CD4-positive, alpha-beta T cell (primary cell): Measurements from ENCODE around the gene SPATC1L. TPM values are rescaled to one million over a fixed set of nuclear protein-coding genes. Genes with fewer than 3 reads are reported as not detected.

Experiments
- ATAC-seq: fragments of 200-7000 bp; cut with Tn5 transposase; one replicate; pipeline ENCODE4 v1.10.0; 2022; ENCODE audit warnings: mild to moderate bottlenecking; ENCODE audit not compliant: poor library complexity
- CTCF ChIA-PET: fragments of 350-600 bp; sonication (Branson Sonifier 250); formaldehyde crosslinking; loops from one replicate; lab custom pipeline; 2021; ENCODE audit warnings: antibody characterized with exemption, inconsistent platforms; lab: Charles Lee
- POLR2A ChIA-PET: fragments of 350-600 bp; sonication (Branson Sonifier 250); formaldehyde crosslinking; loops from one replicate; lab custom pipeline; 2021; ENCODE audit warnings: antibody characterized with exemption, inconsistent platforms; lab: Charles Lee
- DNase-seq, 14 experiments: peaks; one replicate each; pipeline ENCODE4 v3.0.0-alpha.2; 2013 to 2020; ENCODE audit warnings: mixed read lengths in 2 of 14
- H3K27ac ChIP-seq, 2 donors: one replicate each; pipeline versions ENCODE4 v1.5.1 to v1.7.0; 2013; ENCODE audit warnings: low read length in 2 of 2, low read depth in 1 of 2, mild to moderate bottlenecking in 1 of 2
- H3K27me3 ChIP-seq, 2 experiments: 1 replicate in 1 of 2; 2 replicates in 1 of 2; pipeline versions ENCODE4 v1.6.1 to v1.7.0; 2013; ENCODE audit warnings: low read length in 2 of 2, control low read depth in 1 of 2, mild to moderate bottlenecking in 1 of 2, moderate library complexity in 1 of 2; ENCODE audit not compliant: insufficient read depth in 2 of 2, control insufficient read depth in 1 of 2
- H3K36me3 ChIP-seq: one replicate; pipeline ENCODE4 v1.6.1; 2013; ENCODE audit warnings: low read length, control low read depth; ENCODE audit not compliant: insufficient read depth
- H3K4me1 ChIP-seq: one replicate; pipeline ENCODE4 v1.6.1; 2013; ENCODE audit warnings: low read length, control low read depth; ENCODE audit not compliant: insufficient read depth
- H3K4me3 ChIP-seq: one replicate; pipeline ENCODE4 v1.5.1; 2013; ENCODE audit warnings: mild to moderate bottlenecking, low read length, moderate library complexity
- H3K9me3 ChIP-seq, 2 experiments: 1 replicate in 1 of 2; 2 replicates in 1 of 2; pipeline versions ENCODE4 v1.6.1 to v1.7.0; 2013; ENCODE audit warnings: low read length in 2 of 2, mild to moderate bottlenecking in 2 of 2, control low read depth in 1 of 2, moderate library complexity in 1 of 2; ENCODE audit not compliant: control insufficient read depth in 1 of 2, insufficient read depth in 1 of 2
- H3K27ac Mint-ChIP-seq: one replicate; pipeline ENCODE4 v1.8.0; 2020; ENCODE audit warnings: mixed read lengths
- H3K27me3 Mint-ChIP-seq: one replicate; pipeline ENCODE4 v1.8.0; 2021; ENCODE audit warnings: mixed read lengths
- H3K36me3 Mint-ChIP-seq: one replicate; pipeline ENCODE4 v1.8.0; 2021; ENCODE audit warnings: low read depth, mixed read lengths
- H3K4me1 Mint-ChIP-seq: one replicate; pipeline ENCODE4 v1.8.0; 2021; ENCODE audit warnings: low read depth, mixed read lengths
- H3K4me3 Mint-ChIP-seq: one replicate; pipeline ENCODE4 v1.8.0; 2020; ENCODE audit warnings: mild to moderate bottlenecking, mixed read lengths
- H3K9me3 Mint-ChIP-seq: one replicate; pipeline ENCODE4 v1.8.0; 2020; ENCODE audit warnings: mixed read lengths
- CTCF ChIP-seq: fragments of 200-600 bp; IDR thresholded peaks from one replicate; pipeline ENCODE4 v1.8.0; 2022; ENCODE audit warnings: antibody characterized with exemption, mild to moderate bottlenecking
- intact Hi-C, 2 experiments: fragments of 100-400 bp; cut with DNase I in 1 of 2; cut with micrococcal nuclease in 1 of 2; formaldehyde crosslinking; loops; one replicate each; pipeline versions ENCODE4 v1.15.1 to v1.9.0; 2023 to 2025; cut with DNase I, micrococcal nuclease
- total RNA-seq, 174 experiments: library from RNA in 2 of 174; stranded (reverse) in 2 of 174; gene quantifications; one replicate each; pipeline ENCODE4 v1.2.3 and lab custom pipeline; 2021 to 2026

The SPATC1L gene
- total RNA-seq, 2 experiments from 2014 or later, result 2.8 to 3.0 TPM

DNA sequence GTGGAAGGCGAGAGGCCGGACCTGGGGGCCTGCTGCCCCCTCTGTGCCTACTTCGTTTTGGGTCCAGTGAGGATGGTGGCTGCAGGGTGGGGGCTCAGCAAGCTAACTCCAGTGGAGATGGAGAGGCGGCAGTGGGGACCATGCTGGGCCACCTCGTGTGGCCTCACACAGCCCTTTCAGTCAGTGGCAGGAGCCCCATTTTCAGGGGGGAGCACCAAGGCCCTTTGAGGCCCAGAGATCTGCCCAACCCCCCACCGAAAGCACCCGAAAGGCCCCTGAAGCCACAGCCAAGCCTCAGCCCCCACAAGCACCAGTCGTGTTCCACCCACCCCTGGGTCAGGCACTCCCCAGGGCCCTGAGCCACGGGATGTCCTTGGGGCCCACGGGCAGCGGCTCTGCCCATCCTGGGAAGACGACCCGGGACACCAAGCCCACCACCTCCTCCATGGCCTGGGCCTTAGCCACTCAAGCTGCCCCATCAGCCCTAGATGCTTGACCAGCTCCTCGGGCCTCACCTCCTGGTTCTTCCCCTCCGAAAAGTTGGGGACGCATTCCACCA is 29.2 kb downstream of the SPATC1L start:
- no peaks in the 10 kb centered on the region for H3K36me3 Mint-ChIP-seq
- H3K9me3 Mint-ChIP-seq, result no peaks in the 10 kb centered on the region
- no peaks in the 10 kb centered on the region for H3K27me3 Mint-ChIP-seq
- H3K4me3 Mint-ChIP-seq, result no peak overlapping the region
- Histone ChIP-seq H3K4me3 (no peak overlapping the region), H3K9me3 (no peaks in the 10 kb centered on the region), H3K36me3 (no peaks in the 10 kb centered on the region), H3K4me1 (peaks cover 7% of the 10 kb centered on the region), H3K27ac (no peak overlapping the region), H3K27me3 (no peaks in the 10 kb centered on the region)
- ChIA-PET CTCF (no interaction called here), POLR2A (no interaction called here)
- no peaks in the 10 kb centered on the region for H3K4me1 Mint-ChIP-seq
- intact Hi-C loops, result no loop called here
- TF ChIP-seq CTCF, result no peak
- ATAC-seq (no peak), DNase-seq (peak in 2 of 14 experiments; percentile 16 to 22)
- no peak overlapping the region for H3K27ac Mint-ChIP-seq

DNA sequence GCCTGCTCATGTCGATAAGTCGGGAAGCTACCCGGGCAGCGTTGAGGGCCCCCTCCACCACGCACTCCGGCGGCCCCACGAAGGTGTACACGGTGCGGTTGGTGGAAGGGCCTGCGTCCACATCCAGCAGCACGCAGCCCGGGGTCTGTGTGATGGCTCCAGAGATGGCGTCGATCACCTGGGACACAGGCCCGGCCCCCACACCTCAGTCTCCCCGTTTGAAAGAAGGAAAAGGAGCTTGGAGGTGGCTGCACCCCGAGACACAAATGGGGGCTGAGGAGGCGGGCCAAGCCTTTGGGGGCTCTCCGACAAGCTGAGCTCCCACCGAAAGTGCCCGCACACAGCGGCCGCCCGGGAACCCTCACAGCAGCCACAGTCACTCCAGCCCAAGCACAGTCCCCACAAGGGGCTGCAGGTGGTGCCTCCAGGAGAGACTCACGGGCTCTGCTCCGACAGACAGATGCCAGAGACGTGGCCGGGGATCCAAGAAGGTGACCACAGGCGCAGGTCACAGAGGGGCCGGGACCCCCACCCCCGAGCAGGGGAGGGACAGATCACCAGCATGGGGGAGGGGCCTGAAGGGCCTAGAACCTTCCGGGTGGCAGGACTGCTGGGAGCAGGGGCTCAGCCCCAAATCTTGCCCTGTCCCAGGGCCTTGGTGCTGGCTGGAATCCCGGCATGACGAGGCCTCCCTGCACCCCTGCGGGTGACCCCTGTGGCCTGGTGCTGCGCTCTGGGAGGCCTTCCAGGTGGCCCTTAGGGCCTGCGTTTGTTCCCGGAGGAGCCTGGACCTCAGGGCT is 29.9 kb downstream of the SPATC1L start:
- ChIA-PET CTCF (no interaction called here), POLR2A (no interaction called here)
- Mint-ChIP-seq H3K9me3 (no peaks in the 10 kb centered on the region), H3K27me3 (no peaks in the 10 kb centered on the region), H3K36me3 (no peaks in the 10 kb centered on the region), H3K4me3 (no peak overlapping the region), H3K4me1 (no peaks in the 10 kb centered on the region), H3K27ac (no peak overlapping the region)
- DNase-seq, result peak in 1 of 14 experiments; percentile 27
- no peak for TF ChIP-seq CTCF
- no peak overlapping the region for H3K4me3 ChIP-seq
- no peaks in the 10 kb centered on the region for H3K9me3 ChIP-seq
- H3K27ac ChIP-seq, result no peak overlapping the region
- H3K36me3 ChIP-seq, result no peaks in the 10 kb centered on the region
- ATAC-seq, result no peak
- intact Hi-C loops, result no loop called here
- peaks cover 7% of the 10 kb centered on the region for H3K4me1 ChIP-seq
- no peaks in the 10 kb centered on the region for H3K27me3 ChIP-seq

- Histone ChIP-seq H3K4me1 (peaks cover 7% of the 10 kb centered on the region), H3K36me3 (no peaks in the 10 kb centered on the region), H3K4me3 (no peak overlapping the region), H3K9me3 (no peaks in the 10 kb centered on the region), H3K27ac (no peak overlapping the region), H3K27me3 (no peaks in the 10 kb centered on the region)
- no peaks in the 10 kb centered on the region for H3K4me1 Mint-ChIP-seq
- no peak overlapping the region for H3K4me3 Mint-ChIP-seq
- no peaks in the 10 kb centered on the region for H3K27me3 Mint-ChIP-seq
- TF ChIP-seq CTCF, result peak; percentile 44
- DNase-seq (peak in 9 of 14 experiments; percentile 26 to 65 (median 52)), ATAC-seq (no peak)
- no peaks in the 10 kb centered on the region for H3K9me3 Mint-ChIP-seq
- ChIA-PET CTCF (interaction anchor here (1.1 to 1.7 kb wide), 2 partner anchors 10 to 21 kb away, joined by 3 to 9 read pairs; no protein-coding TSS in a partner anchor), POLR2A (no interaction called here)
- H3K27ac Mint-ChIP-seq, result no peak overlapping the region
- H3K36me3 Mint-ChIP-seq, result no peaks in the 10 kb centered on the region
- intact Hi-C loops, result no loop called here
Observed at GRCh38 chr21:46153247-46154154, 30.8 kb downstream of the SPATC1L start.
